ENCODE data around the gene CCDC38. TPM values are rescaled to one million over a fixed set of nuclear protein-coding genes. Genes with fewer than 3 reads are reported as not detected.

CCDC38 gene
- total and polyA plus RNA-seq, 4 donors = 0.67 to 0.75 TPM; not detected in 2

GRCh38 chr12:95898081-95898480 lies 44.3 kb downstream of the CCDC38 start:
- H3K27ac ChIP-seq (ENCODE audit: low read depth, low read length) = no peak overlapping the region
- no peaks in the 10 kb centered on the region for H3K9me3 ChIP-seq (ENCODE audit: control insufficient read depth, insufficient read depth, low read length)
- no peak overlapping the region for H3K4me3 ChIP-seq (ENCODE audit: low read depth, low read length)
- H3K27me3 ChIP-seq (ENCODE audit: control insufficient read depth, insufficient read depth, low read length) = no peaks in the 10 kb centered on the region
- no CpG with 5 or more reads among the region's 4 CpGs for WGBS (ENCODE audit: insufficient coverage)
- H3K4me1 ChIP-seq (ENCODE audit: control insufficient read depth, insufficient read depth, low read length) = no peaks in the 10 kb centered on the region
- no peak for DNase-seq (ENCODE audit: low read depth in 4 of 6, low spot score in 6 of 6)
- no peaks in the 10 kb centered on the region for H3K36me3 ChIP-seq (ENCODE audit: control insufficient read depth, insufficient read depth, low read length)

GRCh38 chr12:95896846-95897245 lies 45.6 kb downstream of the CCDC38 start:
- no CpG with 5 or more reads among the region's 4 CpGs for WGBS (ENCODE audit: insufficient coverage)
- H3K4me1 ChIP-seq (ENCODE audit: control insufficient read depth, insufficient read depth, low read length) = no peaks in the 10 kb centered on the region
- H3K9me3 ChIP-seq (ENCODE audit: control insufficient read depth, insufficient read depth, low read length) = no peaks in the 10 kb centered on the region
- no peaks in the 10 kb centered on the region for H3K36me3 ChIP-seq (ENCODE audit: control insufficient read depth, insufficient read depth, low read length)
- H3K4me3 ChIP-seq (ENCODE audit: low read depth, low read length) = no peak overlapping the region
- DNase-seq (ENCODE audit: low read depth in 4 of 6, low spot score in 6 of 6) = peak in 1 of 6 donors; percentile 82
- no peaks in the 10 kb centered on the region for H3K27me3 ChIP-seq (ENCODE audit: control insufficient read depth, insufficient read depth, low read length)
- no peak overlapping the region for H3K27ac ChIP-seq (ENCODE audit: low read depth, low read length)

GRCh38 chr12:95890958-95891357 lies 51.5 kb downstream of the CCDC38 start:
- no peaks in the 10 kb centered on the region for H3K4me1 ChIP-seq (ENCODE audit: control insufficient read depth, insufficient read depth, low read length)
- H3K4me3 ChIP-seq (ENCODE audit: low read depth, low read length) = no peak overlapping the region
- no peaks in the 10 kb centered on the region for H3K36me3 ChIP-seq (ENCODE audit: control insufficient read depth, insufficient read depth, low read length)
- no CpG with 5 or more reads among the region's 3 CpGs for WGBS (ENCODE audit: insufficient coverage)
- no peak for DNase-seq (ENCODE audit: low read depth in 4 of 6, low spot score in 6 of 6)
- H3K9me3 ChIP-seq (ENCODE audit: control insufficient read depth, insufficient read depth, low read length) = no peaks in the 10 kb centered on the region
- no peak overlapping the region for H3K27ac ChIP-seq (ENCODE audit: low read depth, low read length)
- H3K27me3 ChIP-seq (ENCODE audit: control insufficient read depth, insufficient read depth, low read length) = no peaks in the 10 kb centered on the region

GRCh38 chr12:95887311-95887710 lies 55.1 kb downstream of the CCDC38 start:
- Histone ChIP-seq H3K4me3 (ENCODE audit: low read depth, low read length) (no peak overlapping the region), H3K27me3 (ENCODE audit: control insufficient read depth, insufficient read depth, low read length) (no peaks in the 10 kb centered on the region), H3K4me1 (ENCODE audit: control insufficient read depth, insufficient read depth, low read length) (no peaks in the 10 kb centered on the region), H3K9me3 (ENCODE audit: control insufficient read depth, insufficient read depth, low read length) (no peaks in the 10 kb centered on the region), H3K27ac (ENCODE audit: low read depth, low read length) (no peak overlapping the region), H3K36me3 (ENCODE audit: control insufficient read depth, insufficient read depth, low read length) (no peaks in the 10 kb centered on the region)
- 88% methylated on average over 4 of the region's 5 CpGs for WGBS (ENCODE audit: insufficient coverage)
- DNase-seq (ENCODE audit: low read depth in 4 of 6, low spot score in 6 of 6) = no peak

GRCh38 chr12:95884998-95885397 lies 57.4 kb downstream of the CCDC38 start:
- Histone ChIP-seq H3K27me3 (ENCODE audit: control insufficient read depth, insufficient read depth, low read length) (no peaks in the 10 kb centered on the region), H3K27ac (ENCODE audit: low read depth, low read length) (no peak overlapping the region), H3K4me1 (ENCODE audit: control insufficient read depth, insufficient read depth, low read length) (no peaks in the 10 kb centered on the region), H3K4me3 (ENCODE audit: low read depth, low read length) (no peak overlapping the region), H3K36me3 (ENCODE audit: control insufficient read depth, insufficient read depth, low read length) (no peaks in the 10 kb centered on the region), H3K9me3 (ENCODE audit: control insufficient read depth, insufficient read depth, low read length) (no peaks in the 10 kb centered on the region)
- 42% methylated on average over 2 of the region's 3 CpGs for WGBS (ENCODE audit: insufficient coverage)
- DNase-seq (ENCODE audit: low read depth in 4 of 6, low spot score in 6 of 6) = no peak

GRCh38 chr12:95882873-95883272 lies 59.5 kb downstream of the CCDC38 start:
- WGBS (ENCODE audit: insufficient coverage) = 97% methylated on average over 4 of the region's 4 CpGs
- no peak overlapping the region for H3K27ac ChIP-seq (ENCODE audit: low read depth, low read length)
- H3K36me3 ChIP-seq (ENCODE audit: control insufficient read depth, insufficient read depth, low read length) = no peaks in the 10 kb centered on the region
- DNase-seq (ENCODE audit: low read depth in 4 of 6, low spot score in 6 of 6) = no peak
- H3K4me3 ChIP-seq (ENCODE audit: low read depth, low read length) = no peak overlapping the region
- no peaks in the 10 kb centered on the region for H3K4me1 ChIP-seq (ENCODE audit: control insufficient read depth, insufficient read depth, low read length)
- no peaks in the 10 kb centered on the region for H3K27me3 ChIP-seq (ENCODE audit: control insufficient read depth, insufficient read depth, low read length)
- H3K9me3 ChIP-seq (ENCODE audit: control insufficient read depth, insufficient read depth, low read length) = no peaks in the 10 kb centered on the region

GRCh38 chr12:95882080-95882479 lies 60.3 kb downstream of the CCDC38 start:
- no peaks in the 10 kb centered on the region for H3K27me3 ChIP-seq (ENCODE audit: control insufficient read depth, insufficient read depth, low read length)
- no peaks in the 10 kb centered on the region for H3K36me3 ChIP-seq (ENCODE audit: control insufficient read depth, insufficient read depth, low read length)
- H3K4me1 ChIP-seq (ENCODE audit: control insufficient read depth, insufficient read depth, low read length) = no peaks in the 10 kb centered on the region
- 50% methylated on average over 1 of the region's 1 CpG for WGBS (ENCODE audit: insufficient coverage)
- no peaks in the 10 kb centered on the region for H3K9me3 ChIP-seq (ENCODE audit: control insufficient read depth, insufficient read depth, low read length)
- H3K4me3 ChIP-seq (ENCODE audit: low read depth, low read length) = no peak overlapping the region
- no peak for DNase-seq (ENCODE audit: low read depth in 4 of 6, low spot score in 6 of 6)
- no peak overlapping the region for H3K27ac ChIP-seq (ENCODE audit: low read depth, low read length)

GRCh38 chr12:95881331-95881955 lies 61.0 kb downstream of the CCDC38 start:
- no peak overlapping the region for H3K27ac ChIP-seq (ENCODE audit: low read depth, low read length)
- no peak overlapping the region for H3K4me3 ChIP-seq (ENCODE audit: low read depth, low read length)
- no CpG with 5 or more reads among the region's 3 CpGs for WGBS (ENCODE audit: insufficient coverage)
- peak in 2 of 6 donors; percentile 16 to 40 for DNase-seq (ENCODE audit: low read depth in 4 of 6, low spot score in 6 of 6)
- H3K36me3 ChIP-seq (ENCODE audit: control insufficient read depth, insufficient read depth, low read length) = no peaks in the 10 kb centered on the region
- H3K4me1 ChIP-seq (ENCODE audit: control insufficient read depth, insufficient read depth, low read length) = no peaks in the 10 kb centered on the region
- H3K27me3 ChIP-seq (ENCODE audit: control insufficient read depth, insufficient read depth, low read length) = no peaks in the 10 kb centered on the region
- H3K9me3 ChIP-seq (ENCODE audit: control insufficient read depth, insufficient read depth, low read length) = no peaks in the 10 kb centered on the region

- Histone ChIP-seq H3K36me3 (ENCODE audit: control insufficient read depth, insufficient read depth, low read length) (no peaks in the 10 kb centered on the region), H3K9me3 (ENCODE audit: control insufficient read depth, insufficient read depth, low read length) (no peaks in the 10 kb centered on the region), H3K27ac (ENCODE audit: low read depth, low read length) (no peak overlapping the region), H3K4me1 (ENCODE audit: control insufficient read depth, insufficient read depth, low read length) (no peaks in the 10 kb centered on the region), H3K27me3 (ENCODE audit: control insufficient read depth, insufficient read depth, low read length) (no peaks in the 10 kb centered on the region), H3K4me3 (ENCODE audit: low read depth, low read length) (no peak overlapping the region)
- no peak for DNase-seq (ENCODE audit: low read depth in 4 of 6, low spot score in 6 of 6)
- no CpG with 5 or more reads among the region's 1 CpG for WGBS (ENCODE audit: insufficient coverage)
These were observed 61.5 kb downstream of the CCDC38 start for GRCh38 chr12:95880895-95881294.

- H3K4me3 ChIP-seq (ENCODE audit: low read depth, low read length) = no peak overlapping the region
- no peaks in the 10 kb centered on the region for H3K9me3 ChIP-seq (ENCODE audit: control insufficient read depth, insufficient read depth, low read length)
- no peaks in the 10 kb centered on the region for H3K4me1 ChIP-seq (ENCODE audit: control insufficient read depth, insufficient read depth, low read length)
- WGBS (ENCODE audit: insufficient coverage) = no CpG with 5 or more reads among the region's 2 CpGs
- no peaks in the 10 kb centered on the region for H3K27me3 ChIP-seq (ENCODE audit: control insufficient read depth, insufficient read depth, low read length)
- H3K27ac ChIP-seq (ENCODE audit: low read depth, low read length) = no peak overlapping the region
- no peaks in the 10 kb centered on the region for H3K36me3 ChIP-seq (ENCODE audit: control insufficient read depth, insufficient read depth, low read length)
- DNase-seq (ENCODE audit: low read depth in 4 of 6, low spot score in 6 of 6) = no peak
These were observed 64.8 kb downstream of the CCDC38 start for GRCh38 chr12:95877622-95878021.

Data from spinal cord (tissue), 10 donors.